HG03442 (cell line): ENCODE measurements around the gene SH3GL1.
"Not testable (repeated sequence)": the region's sequence is repeated elsewhere in the genome, so short reads cannot be mapped to it uniquely, and the experiment has no call there.

Experiments
- ATAC-seq: cut with Tn5 transposase; IDR thresholded peaks from one replicate; pipeline ENCODE4 v1.9.1; 2021; ENCODE audit warnings: mild to moderate bottlenecking, moderate library complexity; ENCODE audit not compliant: unreplicated experiment

Gene SH3GL1

GRCh38 chr19:4345342-4346019 is 54.9 kb downstream of the SH3GL1 start:
- no peak for ATAC-seq

DNA sequence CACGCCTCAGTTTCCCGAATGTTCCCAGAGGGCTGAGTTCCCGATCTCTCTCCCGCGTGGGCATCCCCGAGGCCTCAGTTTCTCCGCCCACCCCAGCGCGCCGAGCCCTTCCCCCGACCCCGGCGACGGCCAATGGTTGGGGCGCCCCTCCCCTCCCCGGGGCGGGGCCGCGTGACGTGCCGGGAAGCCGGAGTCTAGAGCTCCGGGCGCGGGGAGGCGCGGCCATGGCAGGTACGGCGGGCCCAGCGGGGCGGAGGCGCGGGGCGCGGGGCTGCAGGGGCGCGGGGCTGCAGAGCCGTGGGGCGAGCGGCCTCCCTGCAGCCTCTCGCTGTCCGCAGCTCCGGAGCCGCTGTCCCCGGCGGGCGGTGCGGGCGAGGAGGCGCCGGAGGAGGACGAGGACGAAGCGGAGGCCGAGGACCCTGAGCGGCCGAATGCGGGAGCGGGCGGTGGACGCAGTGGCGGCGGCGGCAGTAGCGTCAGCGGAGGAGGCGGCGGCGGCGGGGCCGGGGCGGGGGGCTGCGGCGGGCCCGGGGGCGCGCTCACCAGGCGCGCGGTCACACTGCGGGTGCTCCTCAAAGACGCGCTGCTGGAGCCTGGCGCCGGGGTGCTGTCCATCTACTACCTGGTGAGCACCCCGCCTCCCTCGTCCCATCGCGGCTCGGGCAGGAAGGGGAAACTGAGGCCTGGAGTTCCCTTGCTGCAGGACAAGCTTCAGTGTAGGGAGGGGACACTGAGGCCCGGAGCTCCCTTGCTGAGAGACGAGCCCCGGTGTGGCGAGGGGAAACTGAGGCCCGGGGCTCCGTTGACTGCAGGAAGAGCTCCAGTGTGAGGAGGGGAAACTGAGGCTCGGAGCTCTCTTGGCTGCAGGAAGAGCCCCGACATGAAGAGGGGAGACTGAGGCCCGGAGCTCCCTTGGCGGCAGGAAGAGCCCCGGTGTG is 56.7 kb downstream of the SH3GL1 start, which contains the start of gene MPND:
MPND (plus strand) TSS at position 193 of the 938 bp plus-strand sequence; CDS start at position 225, 32 bp downstream.
- ATAC-seq: peak; percentile 39

GRCh38 chr19:4342615-4343369 is 57.6 kb downstream of the SH3GL1 start:
- peak; percentile 85 for ATAC-seq

GRCh38 chr19:4342314-4342614 is 58.1 kb downstream of the SH3GL1 start:
- no peak for ATAC-seq

- no peak for ATAC-seq
Observed at GRCh38 chr19:4338441-4339355, 61.6 kb downstream of the SH3GL1 start, which contains the start of gene STAP2. STAP2 (minus strand) TSS chr19:4338827; CDS start chr19:4338753, 74 bp downstream.

GRCh38 chr19:4337906-4338440 is 62.4 kb downstream of the SH3GL1 start:
- ATAC-seq: no peak

DNA sequence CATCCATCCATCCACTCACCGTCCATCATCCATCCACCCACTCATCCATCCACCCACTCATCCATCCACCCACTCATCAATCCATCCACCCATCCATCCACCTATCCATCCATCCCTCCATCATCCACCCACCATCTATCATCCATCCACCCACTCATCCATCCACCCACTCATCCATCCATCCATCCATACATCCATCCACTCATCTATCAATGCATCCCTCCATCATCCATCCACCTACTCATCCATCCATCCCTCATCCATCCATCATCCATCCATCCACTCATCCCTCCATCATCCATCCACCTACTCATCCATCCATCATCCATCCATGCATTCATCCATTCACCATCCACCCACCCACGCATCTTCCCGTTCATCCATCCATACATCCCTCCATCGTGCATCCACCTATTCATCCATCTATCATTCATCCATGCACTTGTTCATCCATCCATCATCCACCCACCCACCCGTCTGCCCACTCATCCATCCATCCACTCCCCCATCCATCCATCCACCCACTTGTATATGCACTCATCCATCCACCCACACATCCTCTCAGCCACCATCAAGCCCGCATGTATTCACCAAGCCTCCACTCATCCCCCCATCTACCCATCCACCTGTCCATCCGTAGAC is 65.3 kb downstream of the SH3GL1 start:
- ATAC-seq: no peak

- no peak for ATAC-seq
Observed at GRCh38 chr19:4329858-4330257, 70.5 kb downstream of the SH3GL1 start.

- ATAC-seq: not testable (repeated sequence)
Observed at GRCh38 chr19:4328991-4329681, 71.2 kb downstream of the SH3GL1 start.

- peak; percentile 71 for ATAC-seq
Observed at GRCh38 chr19:4328243-4328990, 71.9 kb downstream of the SH3GL1 start.

DNA sequence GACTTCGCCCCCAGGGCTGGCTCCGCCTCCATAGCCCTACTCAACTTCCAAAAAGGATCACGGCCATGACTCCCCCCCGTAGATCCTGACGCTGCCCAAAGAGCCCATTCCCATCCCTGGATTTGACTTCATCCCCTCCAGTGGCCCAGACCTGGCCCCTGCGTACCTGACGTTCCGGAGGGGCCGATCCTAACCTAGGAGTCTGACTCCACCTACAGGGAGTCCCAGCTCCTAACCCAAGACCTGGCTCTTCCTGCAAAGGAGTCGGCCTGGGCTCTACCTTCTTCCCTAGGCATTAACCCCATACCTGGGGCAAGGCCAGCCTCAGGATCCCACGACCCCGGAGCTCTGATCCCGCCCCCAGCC is 72.5 kb downstream of the SH3GL1 start:
- no peak for ATAC-seq

DNA sequence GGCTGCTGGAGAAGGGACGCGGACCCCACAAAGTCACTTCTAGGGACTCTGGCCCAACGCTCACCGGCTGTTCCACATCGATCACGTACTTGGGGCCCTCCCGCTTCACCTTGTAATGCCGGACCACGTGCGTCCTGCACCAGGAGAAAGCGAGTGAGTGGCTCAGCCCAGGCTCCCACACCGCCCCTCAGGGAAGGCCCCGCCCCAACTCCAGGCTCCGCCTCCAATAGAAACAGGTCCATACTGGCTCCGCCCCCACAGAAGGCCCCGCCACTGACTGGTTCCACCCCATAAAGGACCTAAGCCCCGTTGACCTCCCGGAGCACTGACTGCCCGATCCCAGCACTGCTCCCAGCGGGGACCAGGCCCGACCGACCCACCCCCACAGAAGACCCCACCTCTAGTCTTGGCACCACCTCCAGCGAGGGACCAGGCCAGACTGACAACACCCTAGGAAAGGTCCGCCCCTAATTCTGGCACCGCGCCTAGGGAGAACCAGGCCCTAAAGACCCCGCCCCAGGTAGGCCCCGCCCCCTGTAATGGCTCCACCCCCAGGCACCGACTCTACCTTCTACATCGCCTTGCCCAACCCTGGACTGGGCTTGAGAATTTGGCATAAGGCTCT is 73.0 kb downstream of the SH3GL1 start:
- ATAC-seq: no peak

DNA sequence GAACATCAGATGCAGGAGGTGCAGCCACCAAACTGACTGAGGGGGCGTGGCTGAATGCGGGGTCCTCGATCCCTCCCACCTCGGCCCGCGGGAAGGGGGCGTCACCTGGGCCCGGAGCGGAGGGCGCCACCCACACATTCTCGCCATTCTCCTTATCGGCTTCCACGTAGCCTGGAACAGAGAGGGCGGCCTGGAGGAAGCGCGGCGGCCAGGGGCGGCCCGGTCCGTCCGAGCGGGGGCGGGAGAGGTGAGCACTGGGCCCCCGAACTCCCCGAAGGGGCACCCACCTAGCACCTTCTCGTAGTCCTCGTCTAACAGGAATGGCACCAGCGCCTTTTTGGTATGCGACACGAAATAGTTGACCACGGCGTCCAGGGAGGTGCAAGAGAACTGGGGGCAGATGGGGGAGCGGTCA is 73.5 kb downstream of the SH3GL1 start:
- ATAC-seq: no peak

DNA sequence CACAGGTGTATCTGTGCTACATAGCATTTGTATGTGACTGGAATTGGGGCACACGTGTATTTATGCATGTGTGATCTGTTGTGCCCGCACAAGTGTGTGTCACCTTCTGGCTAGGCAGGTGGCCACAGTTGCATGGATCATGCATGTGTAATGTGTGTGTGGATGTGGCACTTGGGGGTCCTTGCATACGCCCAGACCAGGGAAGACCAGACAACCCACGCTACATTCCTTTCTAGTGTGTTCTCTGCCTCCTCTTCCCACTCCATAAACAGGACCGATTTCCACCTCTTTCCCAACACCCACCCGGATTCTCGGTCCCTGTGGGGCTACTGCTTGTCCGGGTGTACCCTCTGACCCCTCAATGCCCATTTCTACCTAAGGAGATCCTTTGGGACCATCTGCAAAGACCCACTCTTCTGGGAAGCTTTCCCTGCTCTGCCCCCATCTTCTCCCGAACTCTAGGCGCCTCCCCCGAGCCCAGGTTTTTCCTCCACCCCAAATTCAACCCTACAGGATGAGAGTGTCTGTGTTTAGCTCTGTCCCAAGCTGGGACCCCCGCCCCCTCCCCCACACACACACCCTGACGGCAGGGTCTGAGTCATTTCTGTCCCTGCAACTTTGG is 74.0 kb downstream of the SH3GL1 start:
- ATAC-seq: no peak

- ATAC-seq: no peak
Observed at GRCh38 chr19:4324228-4324627, 76.1 kb downstream of the SH3GL1 start.

GRCh38 chr19:4323692-4324091 is 76.7 kb downstream of the SH3GL1 start:
- ATAC-seq: no peak

GRCh38 chr19:4322942-4323665 is 77.2 kb downstream of the SH3GL1 start:
- no peak for ATAC-seq
